CD4-positive, alpha-beta T cell treated with Interleukin-17A for 1 hour (primary cell): Measurements from ENCODE around the gene MYO3A.
"Not testable (repeated sequence)": the region's sequence is repeated elsewhere in the genome, so short reads cannot be mapped to it uniquely, and the experiment has no call there.

Source experiments
- DNase-seq: peaks from one replicate; pipeline ENCODE4 v3.0.0-alpha.2; 2020

MYO3A gene

DNA sequence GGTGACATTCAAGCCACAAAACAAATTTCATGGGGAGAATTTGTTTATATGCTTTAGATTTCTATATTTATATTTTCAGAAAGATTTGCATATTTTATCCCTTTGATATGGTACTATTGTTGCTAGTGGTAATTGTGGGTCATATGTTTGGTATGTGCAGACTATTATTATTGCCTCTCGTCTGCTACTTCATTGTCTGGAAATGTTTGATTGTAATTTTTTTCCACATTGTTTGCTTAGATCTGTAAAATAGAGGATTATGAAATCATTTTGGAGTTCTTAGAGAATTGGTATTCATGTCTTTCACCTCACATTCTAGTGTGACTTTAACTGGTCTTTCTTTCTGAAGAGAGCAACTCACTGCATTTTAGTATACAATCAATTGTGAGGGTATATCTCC is 44.7 kb downstream of the MYO3A start:
- DNase-seq: no peak

DNA sequence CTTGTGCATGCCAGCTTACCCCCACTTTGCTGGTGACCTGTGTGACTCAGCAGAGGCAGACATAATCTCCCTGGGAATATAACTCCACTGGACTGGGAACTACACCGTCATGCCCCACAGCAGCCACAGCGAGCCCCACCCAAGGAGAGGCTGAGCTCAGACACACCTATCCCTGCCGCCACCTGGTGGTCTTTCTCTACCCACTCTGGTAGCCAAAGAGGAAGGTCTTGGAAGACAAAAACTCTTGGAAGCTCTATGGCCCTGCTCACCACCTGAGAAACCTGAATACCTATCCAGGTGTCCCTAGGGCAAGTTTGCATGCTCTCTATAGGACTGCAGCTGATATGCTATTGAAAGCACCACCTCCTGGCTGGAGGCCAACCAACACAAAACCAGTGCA is 48.1 kb downstream of the MYO3A start:
- no peak for DNase-seq

- no peak for DNase-seq
These were observed 54.6 kb downstream of the MYO3A start for GRCh38 chr10:25988583-25988982.

- DNase-seq: no peak
These were observed 55.9 kb downstream of the MYO3A start for GRCh38 chr10:25989951-25990350.

DNA sequence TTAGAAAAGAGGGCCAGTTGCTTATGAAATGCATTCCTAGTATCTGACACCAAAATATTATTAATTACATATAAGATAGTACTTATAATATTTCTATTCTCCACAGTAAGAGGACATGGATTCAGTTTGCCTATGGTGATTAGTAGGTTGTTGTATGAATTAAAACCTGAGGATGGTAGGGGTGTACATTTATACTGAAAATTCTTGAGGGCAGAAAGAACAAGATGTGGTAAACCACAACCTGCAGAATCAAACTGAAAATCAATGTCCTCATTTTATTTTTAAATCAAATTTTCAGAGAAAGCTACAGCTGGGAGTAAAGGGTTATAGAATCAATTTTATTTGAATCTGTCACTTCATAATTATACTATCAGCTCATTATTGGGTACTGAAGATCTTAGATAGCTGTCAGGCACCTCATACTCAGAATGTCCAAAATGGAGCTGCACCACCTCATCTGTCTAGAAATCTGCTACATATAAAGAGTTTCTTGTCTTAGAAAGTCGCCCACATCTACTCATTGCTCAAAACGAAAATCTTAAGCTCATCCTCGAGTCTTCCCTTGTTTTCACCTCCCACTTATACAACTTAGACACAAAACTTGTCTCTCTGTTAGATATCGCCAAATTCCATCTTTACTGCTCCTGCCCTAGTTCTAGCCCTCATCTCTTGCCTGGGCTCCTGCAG is 65.4 kb downstream of the MYO3A start:
- no peak for DNase-seq

- DNase-seq: no peak
These were observed 66.9 kb downstream of the MYO3A start for GRCh38 chr10:26000971-26001370.

- DNase-seq: not testable (repeated sequence)
These were observed 68.4 kb downstream of the MYO3A start for GRCh38 chr10:26002466-26002865.

- no peak for DNase-seq
These were observed 81.1 kb downstream of the MYO3A start for GRCh38 chr10:26015092-26015491.

DNA sequence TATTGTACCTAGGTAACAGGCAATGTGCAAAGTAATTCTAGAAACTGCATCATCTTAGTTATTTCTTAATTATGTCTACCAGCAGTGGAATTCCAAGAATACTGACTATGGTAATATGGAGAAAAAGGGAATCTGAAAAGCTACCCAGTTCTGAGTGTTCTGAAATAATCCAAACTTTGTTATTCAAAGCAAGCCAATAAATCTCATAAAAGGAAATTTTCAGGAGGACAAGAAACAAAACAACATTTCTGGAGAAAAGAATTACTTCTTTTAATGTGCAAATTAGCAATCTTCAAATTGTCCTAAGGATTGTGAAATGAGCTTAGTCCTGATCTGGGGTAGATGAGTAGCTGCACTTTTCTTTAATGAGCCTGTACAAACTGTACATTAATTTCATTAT is 88.8 kb downstream of the MYO3A start:
- DNase-seq: no peak

GRCh38 chr10:26024303-26024702 is 90.3 kb downstream of the MYO3A start:
- no peak for DNase-seq

DNA sequence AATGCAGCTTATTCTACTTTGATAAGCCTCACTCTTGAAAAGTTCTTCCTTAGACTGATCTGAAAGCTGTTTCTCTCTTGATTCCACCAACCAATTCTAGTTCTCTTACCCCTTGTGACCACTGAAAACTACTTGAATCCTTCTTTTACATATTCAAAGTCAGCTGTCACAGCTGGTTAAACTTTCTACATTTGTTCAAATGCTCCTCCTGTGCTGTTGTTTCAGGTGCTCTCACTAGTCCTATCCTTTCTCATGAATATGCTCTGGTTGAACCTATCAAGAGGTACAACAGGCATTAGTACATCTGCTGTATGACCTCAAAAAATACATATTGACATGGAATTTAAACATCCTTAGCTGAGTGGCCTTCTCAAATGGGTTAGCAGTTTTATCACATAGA is 91.5 kb downstream of the MYO3A start:
- DNase-seq: no peak

DNA sequence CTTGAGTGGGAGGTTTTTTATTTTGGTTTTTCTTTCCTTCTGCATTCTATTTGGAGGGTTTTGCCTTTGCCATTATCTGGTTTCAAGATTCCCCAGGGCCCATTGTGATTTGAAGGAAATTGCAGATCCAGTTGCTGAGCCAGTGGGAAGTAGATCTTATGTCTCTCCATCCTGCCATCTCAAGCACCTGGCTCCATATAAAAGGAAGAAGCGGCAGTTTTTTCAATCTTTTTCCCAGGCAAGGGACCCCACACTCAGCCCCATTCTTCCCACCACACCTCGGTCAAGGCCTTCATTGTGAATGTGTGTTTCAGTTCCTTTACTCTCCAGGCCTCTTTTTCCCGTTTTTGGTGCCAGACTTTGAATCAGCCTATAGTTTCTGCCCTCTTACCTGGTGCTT is 95.8 kb downstream of the MYO3A start:
- DNase-seq: no peak

- no peak for DNase-seq
These were observed 97.3 kb downstream of the MYO3A start for GRCh38 chr10:26031300-26031699.

GRCh38 chr10:26043469-26043868 is 109.4 kb downstream of the MYO3A start:
- DNase-seq: no peak

- no peak for DNase-seq
These were observed 110.2 kb downstream of the MYO3A start for GRCh38 chr10:26044141-26044749.

DNA sequence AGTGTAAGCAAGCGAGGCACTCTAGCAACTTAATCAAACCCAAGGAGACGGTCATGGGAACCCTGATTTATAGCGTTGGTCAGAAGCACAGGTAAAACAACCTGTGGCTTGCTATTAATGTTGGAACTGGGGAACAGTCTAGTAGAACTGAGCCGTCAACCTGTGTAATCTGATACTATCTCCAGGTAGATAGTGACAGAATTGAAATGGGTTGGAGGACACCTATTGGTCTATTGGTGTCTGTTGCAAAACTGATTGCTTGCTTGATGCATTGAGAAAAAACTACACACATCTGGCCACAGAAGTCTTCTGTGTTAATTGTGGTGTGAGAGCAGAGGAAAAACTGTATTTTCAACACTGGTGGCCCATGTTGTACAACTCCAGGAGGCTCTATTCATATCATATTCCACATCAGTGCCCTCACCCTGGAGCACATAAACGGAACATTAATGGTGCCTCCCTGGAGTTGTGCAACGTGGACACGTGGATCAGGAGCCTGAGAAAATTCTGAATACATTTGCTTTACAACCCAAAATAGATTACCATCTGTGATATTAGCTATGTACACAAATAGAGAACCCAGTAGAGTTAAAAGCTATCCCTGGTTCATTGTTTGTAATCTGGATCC is 112.2 kb downstream of the MYO3A start:
- no peak for DNase-seq

DNA sequence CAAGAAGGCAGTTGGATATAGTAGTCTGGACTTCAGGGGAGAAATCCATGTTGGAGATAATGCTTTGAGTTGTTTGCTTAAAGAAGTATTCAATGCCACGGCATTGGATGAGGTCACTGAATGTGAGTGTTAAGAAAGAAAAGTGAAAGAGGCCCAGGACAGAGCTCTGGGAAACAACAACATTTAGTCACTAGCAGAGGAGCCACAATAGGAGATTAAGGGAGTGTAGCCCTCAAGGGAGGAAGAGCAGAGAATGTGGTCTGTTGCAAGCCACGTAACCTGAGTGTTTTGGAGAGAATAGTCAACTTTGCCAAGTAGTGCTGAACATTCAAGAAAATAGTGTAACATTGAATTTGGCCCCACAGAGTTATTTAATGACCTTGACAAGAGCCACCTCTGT is 114.7 kb downstream of the MYO3A start:
- DNase-seq: no peak

- no peak for DNase-seq
These were observed 118.3 kb downstream of the MYO3A start for GRCh38 chr10:26052326-26052725.

DNA sequence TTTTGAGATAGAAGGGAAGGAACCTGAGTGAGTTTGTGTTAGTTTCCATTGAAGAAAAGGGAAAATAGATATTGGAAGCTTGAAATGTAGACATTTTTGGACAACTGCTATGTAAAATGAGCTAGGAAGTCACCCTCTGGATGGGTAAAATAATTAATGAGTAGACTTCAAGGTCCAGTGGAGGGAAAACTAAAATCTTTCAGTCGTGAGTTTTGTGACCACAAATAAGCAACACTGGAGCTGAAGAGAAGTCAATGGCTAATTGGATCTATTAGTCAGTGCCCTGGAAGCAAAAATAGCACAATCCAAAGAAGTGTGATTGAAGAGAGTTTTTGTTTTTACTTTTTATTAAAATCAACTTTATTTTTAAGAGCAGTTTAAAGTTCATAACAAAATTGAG is 123.4 kb downstream of the MYO3A start:
- no peak for DNase-seq

GRCh38 chr10:26064106-26064505 is 130.1 kb downstream of the MYO3A start:
- DNase-seq: no peak

- no peak for DNase-seq
These were observed 133.7 kb downstream of the MYO3A start for GRCh38 chr10:26067680-26068079.

DNA sequence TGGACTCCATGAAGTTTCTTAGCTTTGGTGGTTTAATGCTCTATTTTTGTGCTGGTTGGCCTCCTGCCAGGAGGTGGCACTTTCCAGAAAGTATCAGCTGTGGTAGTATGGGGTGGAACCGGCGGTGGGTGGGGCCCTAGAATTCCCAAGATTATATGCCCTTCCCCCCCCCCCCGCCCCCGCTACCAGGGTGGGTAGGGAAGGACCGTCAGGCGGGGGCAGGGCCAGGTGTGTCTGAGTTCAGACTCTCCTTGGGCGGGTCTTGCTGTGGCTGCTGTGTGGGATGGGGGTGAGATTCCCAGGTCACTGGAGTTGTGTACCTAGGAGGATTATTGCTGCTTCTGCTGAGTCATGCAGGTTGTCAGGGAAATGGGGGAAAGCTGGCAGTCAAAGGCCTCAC is 146.9 kb downstream of the MYO3A start:
- DNase-seq: not testable (repeated sequence)

DNA sequence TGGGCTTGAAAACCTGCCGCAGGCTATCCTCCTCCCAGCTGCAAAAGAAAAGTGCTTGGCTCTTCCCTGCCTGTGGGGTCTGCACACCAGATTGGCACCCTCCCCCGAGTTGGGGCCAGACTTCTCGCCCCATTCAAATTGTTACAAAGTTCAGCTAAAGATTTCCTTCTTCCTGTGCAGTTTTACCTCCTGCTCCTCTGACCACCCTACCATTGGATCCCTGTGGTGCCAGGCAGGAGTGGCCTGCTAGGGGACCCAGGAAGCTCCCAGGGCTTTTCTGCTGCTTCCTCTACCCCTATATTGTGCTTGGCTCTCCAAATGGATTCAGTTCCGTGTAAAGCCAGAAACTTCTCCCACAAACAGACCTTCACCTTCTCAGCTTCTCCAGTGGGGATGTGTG is 147.4 kb downstream of the MYO3A start:
- DNase-seq: no peak

GRCh38 chr10:26085549-26085948 is 151.5 kb downstream of the MYO3A start:
- no peak for DNase-seq

- no peak for DNase-seq
These were observed 153.6 kb downstream of the MYO3A start for GRCh38 chr10:26087666-26088065.
